Activated CD8-positive, alpha-beta memory T cell treated with anti-CD3 and anti-CD28 coated beads for 4 hours (primary cell): Measurements from ENCODE around the gene NR0B2.
A peak's percentile ranks its signal among the peaks of the same experiment; 100 is the strongest.
"Not testable (repeated sequence)": the region's sequence is repeated elsewhere in the genome, so short reads cannot be mapped to it uniquely, and the experiment has no call there.

ENCODE experiments used
- DNase-seq, 2 donors: peaks; one replicate each; pipeline ENCODE4 v3.0.0-alpha.2; 2020; ENCODE audit warnings: low read depth in 2 of 2

Gene NR0B2

GRCh38 chr1:26889551-26890466 lies 24.0 kb downstream of the NR0B2 start, which contains the start of gene GPN2:
GPN2 (minus strand) TSS chr1:26890283; CDS start chr1:26890096, 187 bp downstream.
- peak; percentile 50 to 66 for DNase-seq

GRCh38 chr1:26888231-26888630 lies 25.5 kb downstream of the NR0B2 start:
- no peak for DNase-seq

GRCh38 chr1:26887125-26887524 lies 26.6 kb downstream of the NR0B2 start:
- no peak for DNase-seq

DNA sequence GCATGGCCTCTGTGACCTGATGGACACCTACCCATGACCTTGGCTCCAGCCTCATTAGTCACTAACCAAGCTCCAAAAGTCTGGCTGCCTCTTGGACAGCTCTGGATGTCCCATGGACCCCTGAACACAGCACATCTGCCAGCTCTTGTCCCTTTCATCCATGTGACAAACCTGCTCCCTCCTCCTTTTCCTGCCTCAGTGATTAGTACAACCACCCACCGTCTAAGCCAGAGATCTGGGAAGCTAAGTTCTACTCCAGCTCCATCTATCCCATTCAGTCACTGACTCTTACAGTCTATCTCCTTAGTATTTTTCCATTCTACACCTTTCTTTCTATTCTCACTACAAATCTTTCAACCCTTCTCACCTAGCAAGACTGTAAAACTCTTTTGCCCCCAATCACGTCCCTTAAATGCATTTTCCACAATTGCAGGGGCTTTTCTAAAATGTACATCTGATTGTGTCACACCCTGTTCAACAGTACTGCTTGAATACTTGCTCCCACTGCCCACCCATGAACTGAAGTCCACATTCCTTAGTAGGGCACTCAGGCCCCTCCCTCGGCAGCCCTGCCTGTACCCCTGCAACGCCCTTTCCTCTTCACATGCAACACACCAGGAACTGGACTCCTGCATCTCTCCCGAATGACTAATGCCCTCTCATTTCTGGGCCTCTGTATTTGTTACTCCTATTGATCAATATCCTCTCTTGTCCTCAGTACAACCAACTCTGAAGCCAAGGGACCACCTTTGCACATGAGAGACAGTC lies 30.9 kb downstream of the NR0B2 start:
- DNase-seq: no peak

GRCh38 chr1:26881611-26882010 lies 32.2 kb downstream of the NR0B2 start:
- not testable (repeated sequence) for DNase-seq

- DNase-seq: no peak
Measured at GRCh38 chr1:26879793-26880192, 34.0 kb downstream of the NR0B2 start.

DNA sequence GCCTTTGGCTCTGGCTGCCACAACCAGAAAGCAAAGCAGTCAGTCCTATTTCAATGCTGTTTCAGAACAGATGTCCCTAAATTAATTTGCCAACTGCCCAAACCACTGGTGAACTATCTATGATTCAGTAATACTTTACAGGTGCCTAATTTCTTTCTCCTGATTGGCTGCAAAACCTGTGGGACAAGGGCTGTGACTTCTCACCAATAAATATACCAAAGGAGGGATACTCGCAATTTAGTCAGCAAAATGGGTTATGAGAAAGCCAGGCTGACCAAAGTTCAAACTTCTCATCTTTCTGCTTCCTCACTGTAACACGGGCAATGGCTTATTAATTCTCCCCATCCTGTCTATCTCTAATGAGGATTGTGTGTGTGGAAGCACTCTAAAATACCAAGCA lies 36.4 kb downstream of the NR0B2 start:
- no peak for DNase-seq

- no peak for DNase-seq
Measured at GRCh38 chr1:26874896-26875295, 38.9 kb downstream of the NR0B2 start.

GRCh38 chr1:26873097-26873496 lies 40.7 kb downstream of the NR0B2 start:
- not testable (repeated sequence) for DNase-seq

DNA sequence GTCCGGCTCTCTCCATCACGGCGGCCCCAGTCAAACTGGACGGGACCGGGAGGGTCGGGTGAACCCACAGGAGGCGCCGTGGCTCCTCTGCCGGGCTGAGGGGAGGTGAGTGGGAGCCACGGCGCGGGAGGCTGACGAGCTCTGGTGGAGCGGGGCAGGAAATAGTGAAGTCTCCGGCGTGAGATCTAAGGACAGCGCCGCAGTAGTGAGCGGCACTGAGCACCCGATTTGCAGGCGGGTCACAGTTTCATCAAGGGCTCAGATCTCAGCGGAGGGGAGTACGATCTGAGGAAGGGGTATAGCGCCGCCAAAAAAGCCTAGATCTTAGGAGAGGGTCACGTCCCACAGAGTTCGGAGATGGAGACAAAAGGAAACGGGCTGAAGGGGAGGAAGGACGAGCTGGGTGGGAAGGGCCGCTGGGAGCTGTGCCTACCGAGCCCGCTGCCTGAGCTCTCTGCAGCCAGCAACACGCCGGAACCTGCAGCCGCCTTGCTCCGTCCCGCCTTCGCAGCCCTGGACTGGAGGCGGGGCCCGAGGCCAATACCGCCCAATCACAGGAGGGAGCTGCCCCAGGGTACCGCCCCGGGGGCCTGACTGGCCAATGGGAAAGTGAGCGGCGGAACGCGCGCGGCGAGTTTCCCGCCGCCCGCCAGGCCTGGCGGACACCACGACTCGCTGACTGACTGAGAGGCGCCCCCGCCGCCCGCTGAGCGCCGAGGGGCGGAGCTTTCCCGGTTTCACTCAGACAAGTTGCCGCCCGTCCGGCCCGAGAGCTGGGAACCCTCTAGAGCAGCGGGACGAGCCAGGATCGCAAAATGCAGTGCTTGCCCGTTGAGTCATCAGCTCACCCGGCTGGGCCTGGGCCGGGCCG lies 48.9 kb downstream of the NR0B2 start:
- DNase-seq: peak; percentile 82 to 86

DNA sequence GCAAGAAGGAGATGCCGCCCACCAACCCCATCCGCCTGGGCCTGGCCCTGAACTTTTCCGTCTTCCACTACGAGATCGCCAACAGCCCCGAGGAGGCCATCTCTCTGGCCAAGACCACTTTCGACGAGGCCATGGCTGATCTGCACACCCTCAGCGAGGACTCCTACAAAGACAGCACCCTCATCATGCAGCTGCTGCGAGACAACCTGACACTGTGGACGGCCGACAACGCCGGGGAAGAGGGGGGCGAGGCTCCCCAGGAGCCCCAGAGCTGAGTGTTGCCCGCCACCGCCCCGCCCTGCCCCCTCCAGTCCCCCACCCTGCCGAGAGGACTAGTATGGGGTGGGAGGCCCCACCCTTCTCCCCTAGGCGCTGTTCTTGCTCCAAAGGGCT lies 50.1 kb downstream of the NR0B2 start:
- no peak for DNase-seq

DNA sequence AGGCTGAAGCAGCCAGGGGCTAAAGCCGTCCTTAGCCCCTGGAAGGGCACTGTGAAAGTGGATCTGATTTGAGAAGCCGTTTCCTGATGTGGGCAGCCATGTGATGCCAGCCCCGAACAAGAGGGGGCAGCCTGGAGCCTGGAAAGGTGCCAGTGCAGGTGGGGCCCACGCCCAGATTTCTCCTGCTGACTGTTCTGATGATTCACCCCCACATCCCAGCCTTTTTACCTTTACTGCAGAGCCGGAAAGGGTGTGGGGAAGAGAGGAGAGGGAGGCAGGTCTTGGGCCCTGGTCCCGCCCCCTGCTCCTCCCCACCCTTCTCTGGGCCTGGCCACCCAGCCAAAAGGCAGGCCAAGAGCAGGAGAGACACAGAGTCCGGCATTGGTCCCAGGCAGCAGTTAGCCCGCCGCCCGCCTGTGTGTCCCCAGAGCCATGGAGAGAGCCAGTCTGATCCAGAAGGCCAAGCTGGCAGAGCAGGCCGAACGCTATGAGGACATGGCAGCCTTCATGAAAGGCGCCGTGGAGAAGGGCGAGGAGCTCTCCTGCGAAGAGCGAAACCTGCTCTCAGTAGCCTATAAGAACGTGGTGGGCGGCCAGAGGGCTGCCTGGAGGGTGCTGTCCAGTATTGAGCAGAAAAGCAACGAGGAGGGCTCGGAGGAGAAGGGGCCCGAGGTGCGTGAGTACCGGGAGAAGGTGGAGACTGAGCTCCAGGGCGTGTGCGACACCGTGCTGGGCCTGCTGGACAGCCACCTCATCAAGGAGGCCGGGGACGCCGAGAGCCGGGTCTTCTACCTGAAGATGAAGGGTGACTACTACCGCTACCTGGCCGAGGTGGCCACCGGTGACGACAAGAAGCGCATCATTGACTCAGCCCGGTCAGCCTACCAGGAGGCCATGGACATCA lies 50.7 kb downstream of the NR0B2 start, which contains the start of gene SFN:
TSS of gene SFN (plus strand) at position 369 of the 904 bp plus-strand sequence. CDS start at position 433, 64 bp downstream.
- no peak for DNase-seq

DNA sequence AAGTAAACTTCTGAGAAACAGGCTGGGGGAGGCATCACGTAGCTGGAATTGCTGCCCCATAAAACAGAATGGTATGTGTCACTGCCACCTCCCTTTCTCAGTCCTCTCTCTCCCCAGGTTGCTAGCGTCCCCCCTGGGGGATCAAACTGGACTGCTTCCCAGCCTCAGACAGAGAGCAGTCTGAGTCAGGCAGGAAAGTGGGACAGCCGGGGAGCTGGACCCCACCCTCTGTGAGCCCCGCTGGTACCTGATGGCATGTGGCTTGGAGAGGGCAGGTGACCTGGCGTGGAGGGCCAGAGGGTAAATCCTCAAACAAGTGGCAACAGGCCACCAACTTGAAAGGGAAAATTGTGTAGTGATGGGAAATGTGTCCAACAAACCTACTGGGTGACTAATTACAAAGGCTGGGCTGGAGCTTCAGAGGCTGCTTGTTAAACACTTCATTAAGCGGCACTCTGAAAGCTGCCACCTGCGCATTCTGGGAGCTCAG lies 51.8 kb downstream of the NR0B2 start:
- DNase-seq: no peak
